ENCODE measurements around the gene C15orf39. TPM values are rescaled to one million over a fixed set of nuclear protein-coding genes. Genes with fewer than 3 reads are reported as not detected.

Gene C15orf39
- total RNA-seq = 10 to 100 TPM; 14.1 to 14.2 TPM

DNA sequence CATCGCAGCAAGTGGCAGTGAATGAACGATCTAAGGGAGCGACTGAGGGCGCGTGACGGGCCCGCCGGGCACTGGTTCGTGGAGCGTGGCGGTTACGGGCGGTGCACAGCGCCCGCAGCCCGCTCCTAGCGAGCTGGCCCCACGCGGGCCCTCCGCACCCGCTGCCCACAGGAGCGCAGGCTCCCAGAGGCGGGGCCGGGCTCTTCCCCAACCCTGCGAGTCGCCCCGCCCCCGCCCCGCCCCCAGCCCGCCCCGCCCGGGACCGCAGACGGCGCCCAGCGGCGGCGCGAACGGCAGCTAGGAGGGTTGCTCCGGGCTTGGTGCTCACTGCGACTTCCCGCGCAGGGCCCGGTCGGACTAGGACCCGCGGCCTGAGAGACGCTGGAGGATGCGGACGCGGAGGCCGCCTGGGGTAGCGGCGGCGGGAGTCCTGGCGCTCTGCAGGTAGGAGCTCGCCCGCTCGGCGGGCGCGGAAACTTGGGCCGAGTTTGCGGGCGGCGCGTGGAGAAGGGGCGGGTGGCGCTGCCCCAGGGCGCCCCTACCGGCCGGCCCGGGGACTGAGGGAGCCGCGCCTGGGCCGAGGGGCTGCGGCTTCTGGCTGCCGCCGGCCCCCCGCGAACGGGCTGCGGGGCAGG is at the start of gene C15orf39:
Gene C15orf39 (plus strand): TSS at position 267 of the 635 bp plus-strand sequence. CDS start 4,167 bp downstream, outside the sequence.
- Mint-ChIP-seq H3K27me3 (no peaks in the 10 kb centered on the region), H3K36me3 (no peaks in the 10 kb centered on the region), H3K27ac (peak within 1 kb of the TSS; percentile 84), H3K4me1 (ENCODE audit: low read depth) (peaks cover 35% of the 10 kb centered on the region), H3K9me3 (no peaks in the 10 kb centered on the region), H3K4me3 (peak within 1 kb of the TSS; percentile 89)
- DNase-seq = peak; percentile 80
- CTCF ChIA-PET = interaction anchor here (0.7 to 3.9 kb wide), 22 partner anchors 9 to 300 kb away, joined by 3 to 34 read pairs (median 4); partner anchors contain the start of genes PPCDC and RPP25
- intact Hi-C loops (cut with micrococcal nuclease) = loop anchor here (5.0 to 10.0 kb wide), 3 partner anchors 251 to 414 kb away; partner anchors contain the start of genes SCAMP2 and SIN3A
- POLR2A ChIA-PET = interaction anchor here (1.0 to 3.2 kb wide), 6 partner anchors 110 to 177 kb away, joined by 3 to 30 read pairs (median 4); partner anchors contain the start of gene PPCDC

DNA sequence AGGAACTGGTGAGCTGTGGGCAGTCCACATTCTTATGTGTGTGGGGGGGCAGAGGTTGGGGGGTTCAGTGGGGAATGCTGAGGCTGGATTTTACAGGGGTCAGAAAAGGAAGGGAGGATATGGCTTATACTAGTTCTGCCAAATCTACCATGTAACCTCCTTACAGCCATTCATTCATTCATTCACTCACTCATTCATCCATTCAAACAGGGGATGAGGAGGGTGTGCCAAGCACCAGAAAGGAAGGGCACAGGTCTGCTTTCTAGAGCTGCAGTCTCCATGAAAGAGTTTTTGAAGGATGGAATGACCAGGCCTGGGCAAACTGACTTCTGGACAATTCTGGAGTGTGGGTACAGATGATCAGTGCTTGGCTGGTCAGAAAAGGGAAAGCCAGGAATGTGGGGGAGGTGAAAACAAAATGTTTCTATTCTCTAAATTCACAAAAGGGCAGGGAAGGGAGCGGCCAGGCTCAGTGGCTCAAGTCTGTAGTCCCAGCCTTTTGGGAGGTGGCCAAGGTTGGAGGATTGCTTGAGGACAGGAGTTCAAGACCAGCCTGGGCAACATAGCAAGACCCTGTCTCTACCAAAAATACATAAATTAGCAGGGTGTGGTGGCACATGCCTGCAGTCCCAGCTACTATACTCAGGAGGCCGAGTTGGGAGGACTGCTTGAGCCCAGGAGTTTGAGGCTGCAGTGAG is 49.2 kb upstream of the C15orf39 start:
- Mint-ChIP-seq H3K27ac (no peak overlapping the region), H3K27me3 (peaks cover 7% of the 10 kb centered on the region), H3K36me3 (no peaks in the 10 kb centered on the region), H3K9me3 (peaks cover 8% of the 10 kb centered on the region), H3K4me1 (ENCODE audit: low read depth) (peaks cover 6% of the 10 kb centered on the region), H3K4me3 (no peak overlapping the region)
- intact Hi-C loops (cut with micrococcal nuclease) = no loop called here
- POLR2A ChIA-PET = no interaction called here
- CTCF ChIA-PET = no interaction called here
- DNase-seq = no peak

DNA sequence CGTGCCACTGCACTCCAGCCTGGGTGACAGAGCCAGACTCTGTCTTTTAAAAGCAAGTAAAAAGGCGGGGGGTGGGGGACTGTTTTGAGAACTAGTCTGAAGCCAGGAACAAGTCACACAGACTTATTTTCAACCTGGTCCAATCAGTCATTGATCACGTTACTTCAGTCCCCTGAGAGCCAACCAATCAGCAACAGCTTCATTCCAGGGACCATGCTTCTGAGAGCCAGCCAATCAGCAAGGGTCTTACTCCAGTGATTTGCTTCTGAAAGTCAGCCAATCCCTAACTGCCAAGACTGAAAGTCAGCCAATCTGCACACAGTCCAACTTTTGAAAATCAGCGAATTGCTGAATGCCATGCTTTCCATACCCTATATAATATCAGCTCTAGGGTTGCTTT is 48.6 kb upstream of the C15orf39 start:
- Mint-ChIP-seq H3K9me3 (peaks cover 2% of the 10 kb centered on the region), H3K36me3 (no peaks in the 10 kb centered on the region), H3K4me3 (no peak overlapping the region), H3K27me3 (peaks cover 7% of the 10 kb centered on the region), H3K27ac (no peak overlapping the region), H3K4me1 (ENCODE audit: low read depth) (peaks cover 6% of the 10 kb centered on the region)
- DNase-seq = no peak
- POLR2A ChIA-PET = no interaction called here
- CTCF ChIA-PET = no interaction called here
- intact Hi-C loops (cut with micrococcal nuclease) = no loop called here

DNA sequence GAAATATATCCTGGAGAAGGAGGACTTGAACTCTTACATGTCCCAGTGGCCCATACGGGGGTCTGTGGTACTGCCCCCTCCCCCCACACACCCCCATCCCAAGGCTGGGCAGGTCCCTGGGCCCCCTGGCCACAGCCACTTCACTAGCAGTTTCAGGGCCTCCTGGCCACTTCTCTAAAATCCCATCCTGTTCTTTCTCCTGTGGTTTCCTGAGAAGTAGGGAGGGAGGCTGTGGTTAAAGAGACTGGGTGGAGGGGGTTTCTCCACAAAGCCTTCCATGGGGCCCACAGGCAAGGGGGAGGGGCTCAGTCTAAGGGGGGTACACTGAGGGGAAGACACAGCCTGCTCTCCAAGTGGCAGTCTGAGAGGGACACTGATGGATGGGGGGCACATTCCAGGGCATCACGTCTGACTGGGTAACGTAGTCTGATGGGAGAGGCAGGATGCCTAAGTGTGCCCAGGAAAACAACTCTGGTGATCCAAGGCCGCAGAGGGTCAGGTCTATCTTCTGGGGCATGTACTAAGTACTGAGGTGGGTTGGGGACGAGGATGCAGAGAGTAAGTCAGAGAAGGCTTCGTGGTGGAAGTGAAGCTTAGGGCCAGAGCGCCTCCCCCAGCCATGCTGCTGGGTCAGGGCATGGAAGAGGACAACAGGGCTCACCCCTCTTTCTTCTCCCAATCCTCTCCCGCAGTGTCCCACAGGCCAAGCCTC is 48.0 kb upstream of the C15orf39 start:
- Mint-ChIP-seq H3K27me3 (peaks cover 7% of the 10 kb centered on the region), H3K36me3 (no peaks in the 10 kb centered on the region), H3K9me3 (no peaks in the 10 kb centered on the region), H3K4me3 (no peak overlapping the region), H3K27ac (no peak overlapping the region), H3K4me1 (ENCODE audit: low read depth) (peaks cover 6% of the 10 kb centered on the region)
- ChIA-PET CTCF (interaction anchor here (1.2 kb wide), 1 partner anchor 24 kb away, joined by 3 read pairs; no protein-coding TSS in a partner anchor), POLR2A (no interaction called here)
- DNase-seq = no peak
- intact Hi-C loops (cut with micrococcal nuclease) = no loop called here

DNA sequence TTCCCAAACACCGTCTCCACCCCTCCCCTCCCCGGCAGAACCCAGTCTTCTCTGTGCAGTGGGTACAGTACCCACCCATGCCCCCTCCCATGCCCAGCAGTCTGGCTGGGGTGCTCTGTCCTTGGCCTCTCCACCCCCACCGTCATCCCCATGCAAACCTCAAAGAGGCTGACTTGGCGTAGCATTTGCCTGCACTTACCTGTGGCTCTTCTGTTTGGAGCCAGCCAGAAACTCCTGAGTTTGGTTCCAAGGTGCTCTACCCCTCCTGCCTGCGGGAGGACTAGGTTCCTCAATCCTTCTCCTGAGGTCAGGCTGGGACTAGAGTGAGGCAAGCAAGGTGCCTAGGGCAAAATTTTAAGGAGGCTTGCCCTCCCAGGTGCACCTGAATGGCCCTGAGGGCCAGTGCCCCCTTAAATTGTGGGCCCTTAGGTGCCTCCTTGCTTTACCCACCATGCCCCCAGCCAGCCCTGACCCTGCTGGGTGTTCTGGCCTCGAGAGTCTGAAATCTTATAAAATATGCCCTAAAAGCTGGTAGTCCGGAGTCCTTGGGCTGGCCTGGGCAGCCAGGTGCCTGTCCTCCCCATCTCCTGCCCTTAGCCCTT is 47.1 kb upstream of the C15orf39 start:
- DNase-seq = no peak
- Mint-ChIP-seq H3K9me3 (no peaks in the 10 kb centered on the region), H3K27ac (no peak overlapping the region), H3K27me3 (peaks cover 7% of the 10 kb centered on the region), H3K36me3 (no peaks in the 10 kb centered on the region), H3K4me3 (no peak overlapping the region), H3K4me1 (ENCODE audit: low read depth) (peaks cover 6% of the 10 kb centered on the region)
- intact Hi-C loops (cut with micrococcal nuclease) = no loop called here
- POLR2A ChIA-PET = no interaction called here
- CTCF ChIA-PET = interaction anchor here (1.2 kb wide), 1 partner anchor 25 kb away, joined by 3 read pairs; no protein-coding TSS in a partner anchor

DNA sequence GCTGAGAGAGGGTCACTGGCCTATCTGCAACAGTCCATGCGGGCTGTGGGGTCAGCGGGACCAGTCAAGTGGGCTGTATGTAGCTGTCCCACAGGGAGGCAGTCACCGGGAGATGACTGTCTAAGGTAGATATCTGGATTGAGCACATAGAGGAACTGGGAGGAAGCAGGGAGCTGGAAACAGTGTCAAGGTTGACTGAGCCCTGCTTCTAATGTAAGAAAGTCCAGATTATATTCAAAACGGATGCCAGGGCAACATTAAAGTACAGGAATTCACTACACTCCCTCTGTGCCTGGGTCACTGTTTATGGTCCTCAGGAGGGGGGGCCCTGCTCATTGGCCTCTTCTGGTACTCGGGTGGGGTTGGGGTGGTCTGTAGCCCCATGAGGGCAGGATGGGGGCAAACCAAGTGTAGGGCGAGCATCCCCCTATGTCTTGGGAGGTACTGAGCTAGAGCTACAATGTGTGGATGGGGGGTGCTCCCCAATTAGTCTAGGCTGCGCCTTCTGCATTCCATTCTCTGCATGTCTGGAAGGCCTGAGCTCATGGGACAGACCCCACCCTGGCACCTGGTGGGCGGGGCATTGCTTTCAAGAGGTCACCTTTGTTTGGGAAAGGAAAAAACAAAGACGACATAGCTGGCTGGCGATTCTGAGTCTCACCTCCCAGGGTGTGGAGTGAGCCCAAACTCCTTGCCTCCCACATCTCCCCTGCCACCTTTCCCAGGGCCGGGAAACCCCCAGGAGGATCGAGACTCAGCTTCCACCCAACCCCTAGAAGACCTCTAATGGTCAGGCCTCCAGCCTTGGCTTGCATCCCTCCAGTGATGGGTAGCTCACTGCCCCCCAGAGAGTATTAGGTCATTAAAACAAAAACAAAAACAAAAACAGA is 45.1 kb upstream of the C15orf39 start:
- Mint-ChIP-seq H3K36me3 (no peaks in the 10 kb centered on the region), H3K27me3 (peaks cover 5% of the 10 kb centered on the region), H3K4me1 (ENCODE audit: low read depth) (no peaks in the 10 kb centered on the region), H3K27ac (no peak overlapping the region), H3K9me3 (no peaks in the 10 kb centered on the region), H3K4me3 (no peak overlapping the region)
- ChIA-PET CTCF (no interaction called here), POLR2A (no interaction called here)
- DNase-seq = no peak
- intact Hi-C loops (cut with micrococcal nuclease) = no loop called here

DNA sequence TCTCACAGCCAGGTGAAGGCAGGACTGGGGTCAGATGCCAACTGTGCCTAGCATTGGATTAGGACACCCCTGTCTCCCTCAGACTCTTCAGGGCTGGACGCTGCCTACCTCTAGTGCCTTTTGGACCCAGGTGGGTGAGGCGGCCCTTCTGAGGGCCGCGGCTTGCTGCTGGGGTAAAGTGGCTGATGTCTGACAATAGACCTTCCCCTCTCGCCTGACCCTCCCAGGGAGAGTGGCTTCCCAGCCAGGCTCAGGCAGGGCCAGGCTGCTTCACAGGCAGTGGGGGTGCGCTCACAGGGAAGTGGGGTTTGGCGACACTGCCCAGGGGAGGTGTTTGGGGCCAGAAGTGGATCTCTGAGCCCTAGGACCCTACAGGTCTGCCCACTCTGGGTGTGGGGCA is 43.3 kb upstream of the C15orf39 start:
- Mint-ChIP-seq H3K36me3 (no peaks in the 10 kb centered on the region), H3K4me1 (ENCODE audit: low read depth) (no peaks in the 10 kb centered on the region), H3K27ac (no peak overlapping the region), H3K9me3 (no peaks in the 10 kb centered on the region), H3K4me3 (no peak overlapping the region), H3K27me3 (peaks cover 6% of the 10 kb centered on the region)
- POLR2A ChIA-PET = no interaction called here
- CTCF ChIA-PET = no interaction called here
- intact Hi-C loops (cut with micrococcal nuclease) = no loop called here
- DNase-seq = no peak

DNA sequence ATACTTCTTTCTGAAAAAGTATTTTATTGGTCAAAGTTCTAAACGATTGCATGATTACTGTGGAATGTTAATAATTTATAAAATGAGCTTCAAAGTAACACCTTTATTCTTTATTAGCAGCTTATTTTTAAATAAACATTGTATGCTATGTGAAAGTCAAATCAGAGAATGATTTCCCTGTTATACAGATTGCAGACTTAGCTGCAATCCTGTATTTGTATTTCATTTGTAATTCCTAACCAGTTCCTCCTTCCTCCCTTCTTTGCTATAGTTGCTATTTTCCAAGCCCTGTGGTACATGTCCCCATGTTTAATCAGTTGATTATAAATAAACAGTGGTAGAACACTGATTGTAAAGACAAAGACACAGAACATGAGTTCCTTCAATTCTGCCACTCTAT is 42.4 kb upstream of the C15orf39 start:
- intact Hi-C loops (cut with micrococcal nuclease) = no loop called here
- H3K27ac Mint-ChIP-seq = no peak overlapping the region
- no peak overlapping the region for H3K4me3 Mint-ChIP-seq
- ChIA-PET POLR2A (no interaction called here), CTCF (no interaction called here)
- no peaks in the 10 kb centered on the region for H3K9me3 Mint-ChIP-seq
- H3K36me3 Mint-ChIP-seq = no peaks in the 10 kb centered on the region
- peaks cover 6% of the 10 kb centered on the region for H3K27me3 Mint-ChIP-seq
- no peak for DNase-seq
- no peaks in the 10 kb centered on the region for H3K4me1 Mint-ChIP-seq (ENCODE audit: low read depth)

DNA sequence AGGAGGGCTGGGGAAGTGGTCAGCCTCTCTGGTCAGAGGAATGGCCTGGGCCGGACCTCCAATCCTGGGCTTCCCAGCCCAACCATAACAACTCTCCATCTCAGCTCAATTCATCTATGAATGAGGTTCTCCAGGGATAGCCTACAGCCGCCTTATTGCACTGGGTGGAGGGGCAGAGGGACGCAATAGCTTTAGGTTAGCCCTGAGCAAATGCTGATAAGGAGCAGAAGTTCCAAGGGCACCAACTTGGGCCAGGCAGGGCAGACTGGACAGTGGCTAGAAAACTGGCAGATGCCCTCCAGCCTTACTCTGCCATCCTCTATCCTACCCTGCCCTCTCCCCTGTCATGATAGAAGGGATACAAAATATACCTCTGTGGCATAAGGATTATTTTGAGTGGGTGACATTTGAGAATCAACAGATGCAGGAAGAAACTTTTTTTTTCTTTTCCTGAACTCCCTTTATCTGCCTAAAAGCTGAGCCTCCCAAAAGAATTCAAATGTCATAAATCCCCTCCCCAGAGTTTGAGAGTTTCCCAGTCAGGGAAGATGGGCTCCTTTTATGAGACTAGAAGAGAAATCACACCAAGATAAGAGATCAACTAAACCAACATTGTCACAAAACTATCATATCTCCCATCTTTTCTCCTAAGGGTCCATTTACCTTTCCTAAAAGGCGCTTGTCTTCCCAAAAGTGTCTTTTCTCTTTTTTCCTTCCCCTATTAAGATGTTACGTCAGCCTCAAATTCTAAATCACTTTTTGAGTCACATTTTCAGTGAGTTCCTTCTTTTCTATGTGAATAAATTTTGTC is 40.4 kb upstream of the C15orf39 start:
- Mint-ChIP-seq H3K27ac (no peak overlapping the region), H3K27me3 (peaks cover 4% of the 10 kb centered on the region), H3K36me3 (no peaks in the 10 kb centered on the region), H3K4me1 (ENCODE audit: low read depth) (no peaks in the 10 kb centered on the region), H3K4me3 (no peak overlapping the region), H3K9me3 (no peaks in the 10 kb centered on the region)
- ChIA-PET CTCF (no interaction called here), POLR2A (no interaction called here)
- intact Hi-C loops (cut with micrococcal nuclease) = no loop called here
- DNase-seq = no peak

DNA sequence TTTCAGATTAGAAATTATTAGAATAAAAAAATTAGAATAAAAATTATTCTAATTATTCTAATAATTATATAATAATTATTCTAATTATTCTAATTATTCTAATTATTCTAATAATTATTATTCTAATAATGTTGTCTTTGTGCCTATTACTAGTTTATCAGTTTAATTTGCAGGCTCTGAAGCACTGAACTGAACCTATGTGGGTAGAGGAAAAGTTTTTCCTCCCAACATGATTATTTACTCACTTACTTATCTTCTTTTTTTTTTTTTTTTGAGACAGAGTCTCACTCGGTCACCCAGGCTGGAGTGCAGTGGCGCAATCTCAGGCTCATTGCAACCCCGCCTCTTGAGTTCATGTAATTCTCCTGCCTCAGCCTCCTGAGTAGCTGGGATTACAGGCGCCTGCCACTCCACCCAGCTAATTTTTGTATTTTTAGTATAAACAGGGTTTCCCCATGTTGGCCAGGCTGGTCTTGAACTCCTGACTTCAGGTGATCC is 39.7 kb upstream of the C15orf39 start:
- Mint-ChIP-seq H3K4me1 (ENCODE audit: low read depth) (no peaks in the 10 kb centered on the region), H3K9me3 (no peaks in the 10 kb centered on the region), H3K36me3 (no peaks in the 10 kb centered on the region), H3K4me3 (no peak overlapping the region), H3K27me3 (peaks cover 4% of the 10 kb centered on the region), H3K27ac (no peak overlapping the region)
- intact Hi-C loops (cut with micrococcal nuclease) = no loop called here
- POLR2A ChIA-PET = no interaction called here
- DNase-seq = no peak
- CTCF ChIA-PET = no interaction called here

DNA sequence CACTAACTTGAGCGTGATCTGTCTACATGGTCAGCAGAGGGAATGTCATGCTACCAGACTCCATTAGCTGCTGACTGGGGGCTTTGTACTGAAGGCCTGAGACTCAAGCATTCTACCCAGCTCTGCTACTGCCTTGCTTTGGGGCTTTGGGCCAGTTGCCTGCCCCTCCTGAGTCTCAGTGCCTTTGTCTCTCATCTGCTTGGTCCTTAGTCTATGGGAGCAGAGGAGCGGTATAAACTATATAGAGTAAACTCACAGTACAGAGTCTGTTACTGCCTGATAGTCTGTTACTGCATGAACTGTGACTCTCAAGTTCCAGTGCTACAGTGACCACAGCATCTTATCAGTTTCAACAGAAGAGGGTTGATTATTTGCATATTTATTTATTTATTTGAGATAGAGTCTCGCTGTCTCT is 38.5 kb upstream of the C15orf39 start:
- intact Hi-C loops (cut with micrococcal nuclease) = no loop called here
- Mint-ChIP-seq H3K9me3 (no peaks in the 10 kb centered on the region), H3K27me3 (peaks cover 4% of the 10 kb centered on the region), H3K4me1 (ENCODE audit: low read depth) (peaks cover 5% of the 10 kb centered on the region), H3K4me3 (no peak overlapping the region), H3K27ac (no peak overlapping the region), H3K36me3 (no peaks in the 10 kb centered on the region)
- DNase-seq = no peak
- POLR2A ChIA-PET = no interaction called here
- CTCF ChIA-PET = no interaction called here
